Activated CD4-positive, alpha-beta memory T cell treated with anti-CD3 and anti-CD28 coated beads for 36 hours (primary cell): ENCODE data around the gene THAP12. TPM values are rescaled to one million over a fixed set of nuclear protein-coding genes. Genes with fewer than 3 reads are reported as not detected.
"Not testable (repeated sequence)": the region's sequence is repeated elsewhere in the genome, so short reads cannot be mapped to it uniquely, and the experiment has no call there.

Source experiments
- CTCF ChIA-PET: fragments of 350-600 bp; sonication (Branson Sonifier 250); formaldehyde crosslinking; loops from one replicate; lab custom pipeline; 2021; ENCODE audit warnings: antibody characterized with exemption, inconsistent platforms; lab: Charles Lee
- POLR2A ChIA-PET: fragments of 350-600 bp; sonication (Branson Sonifier 250); formaldehyde crosslinking; loops from one replicate; lab custom pipeline; 2021; ENCODE audit warnings: antibody characterized with exemption; lab: Charles Lee
- DNase-seq: peaks from one replicate; pipeline ENCODE4 v3.0.0-alpha.2; 2020
- H3K27ac Mint-ChIP-seq: one replicate; pipeline ENCODE4 v1.8.0; 2021; ENCODE audit warnings: mixed read lengths
- H3K27me3 Mint-ChIP-seq: one replicate; pipeline ENCODE4 v1.8.0; 2021; ENCODE audit warnings: mixed read lengths
- H3K36me3 Mint-ChIP-seq: one replicate; pipeline ENCODE4 v1.8.0; 2021; ENCODE audit warnings: mixed read lengths
- H3K4me1 Mint-ChIP-seq: one replicate; pipeline ENCODE4 v1.8.0; 2021; ENCODE audit warnings: low read depth, mixed read lengths
- H3K4me3 Mint-ChIP-seq: one replicate; pipeline ENCODE4 v1.8.0; 2021; ENCODE audit warnings: mild to moderate bottlenecking, mixed read lengths
- H3K9me3 Mint-ChIP-seq: one replicate; pipeline ENCODE4 v1.8.0; 2021; ENCODE audit warnings: mixed read lengths
- intact Hi-C: fragments of 100-400 bp; cut with micrococcal nuclease; formaldehyde crosslinking; loops from one replicate; pipeline ENCODE4 v1.15.1; 2023
- total RNA-seq, 2 experiments: library from RNA; stranded (reverse); gene quantifications; one replicate each; pipeline ENCODE4 v1.2.3, GENCODE V29; 2021

THAP12 gene
- total RNA-seq, 2 experiments from 2014 or later, result 46.2 to 49.2 TPM

- H3K9me3 Mint-ChIP-seq, intact Hi-C loops, H3K36me3 Mint-ChIP-seq, POLR2A ChIA-PET, H3K4me3 Mint-ChIP-seq: not testable (repeated sequence)
- Mint-ChIP-seq H3K27ac (peak overlapping the region; percentile 16), H3K4me1 (peaks cover 16% of the 10 kb centered on the region), H3K27me3 (peaks cover 29% of the 10 kb centered on the region)
- peak; percentile 26 for DNase-seq
- CTCF ChIA-PET, result interaction anchor here (1.7 to 8.9 kb wide), 2 partner anchors 114 to 171 kb away, joined by 5 to 241 read pairs; partner anchors contain the start of gene WNT11
Observed at GRCh38 chr11:76323375-76323774, 57.6 kb downstream of the THAP12 start.

GRCh38 chr11:76322942-76323341 is 58.0 kb downstream of the THAP12 start:
- peaks cover 16% of the 10 kb centered on the region for H3K4me1 Mint-ChIP-seq
- peak overlapping the region; percentile 61 for H3K27ac Mint-ChIP-seq
- DNase-seq, result no peak
- intact Hi-C loops, result no loop called here
- H3K9me3 Mint-ChIP-seq, result no peaks in the 10 kb centered on the region
- ChIA-PET CTCF (interaction anchor here (1.3 to 8.9 kb wide), 3 partner anchors 114 to 359 kb away, joined by 3 to 241 read pairs (median 5); partner anchors contain the start of gene WNT11), POLR2A (no interaction called here)
- H3K4me3 Mint-ChIP-seq, result no peak overlapping the region
- peaks cover 29% of the 10 kb centered on the region for H3K27me3 Mint-ChIP-seq
- H3K36me3 Mint-ChIP-seq, result no peaks in the 10 kb centered on the region

- peak; percentile 29 for DNase-seq
- CTCF ChIA-PET, result interaction anchor here (0.8 to 8.9 kb wide), 4 partner anchors 52 to 359 kb away, joined by 3 to 241 read pairs (median 4); partner anchors contain the start of gene WNT11
- Mint-ChIP-seq H3K4me1 (peaks cover 16% of the 10 kb centered on the region), H3K36me3 (no peaks in the 10 kb centered on the region), H3K9me3 (no peaks in the 10 kb centered on the region), H3K27me3 (peaks cover 29% of the 10 kb centered on the region), H3K27ac (peak overlapping the region; percentile 61), H3K4me3 (no peak overlapping the region)
- POLR2A ChIA-PET, result no interaction called here
- intact Hi-C loops, result no loop called here
Observed at GRCh38 chr11:76322540-76322939, 58.4 kb downstream of the THAP12 start.

- Mint-ChIP-seq H3K4me3 (no peak overlapping the region), H3K36me3 (no peaks in the 10 kb centered on the region), H3K27me3 (peaks cover 29% of the 10 kb centered on the region), H3K9me3 (no peaks in the 10 kb centered on the region), H3K4me1 (peaks cover 16% of the 10 kb centered on the region), H3K27ac (no peak overlapping the region)
- no peak for DNase-seq
- ChIA-PET CTCF (interaction anchor here (0.8 to 8.9 kb wide), 4 partner anchors 53 to 360 kb away, joined by 3 to 241 read pairs (median 4); partner anchors contain the start of gene WNT11), POLR2A (no interaction called here)
- intact Hi-C loops, result no loop called here
Observed at GRCh38 chr11:76321820-76322524, 59.0 kb downstream of the THAP12 start.

GRCh38 chr11:76321340-76321739 is 59.6 kb downstream of the THAP12 start:
- intact Hi-C loops, result no loop called here
- Mint-ChIP-seq H3K27ac (no peak overlapping the region), H3K36me3 (no peaks in the 10 kb centered on the region), H3K9me3 (no peaks in the 10 kb centered on the region), H3K4me1 (peaks cover 16% of the 10 kb centered on the region), H3K27me3 (peaks cover 29% of the 10 kb centered on the region), H3K4me3 (no peak overlapping the region)
- CTCF ChIA-PET, result interaction anchor here (8.9 kb wide), 1 partner anchor 112 kb away, joined by 241 read pairs; the partner anchor contains the start of gene WNT11
- DNase-seq, result no peak
- POLR2A ChIA-PET, result no interaction called here

GRCh38 chr11:76320929-76321328 is 60.0 kb downstream of the THAP12 start:
- no peaks in the 10 kb centered on the region for H3K36me3 Mint-ChIP-seq
- POLR2A ChIA-PET, result no interaction called here

GRCh38 chr11:76319798-76320197 is 61.1 kb downstream of the THAP12 start:
- H3K27ac Mint-ChIP-seq, H3K9me3 Mint-ChIP-seq, H3K36me3 Mint-ChIP-seq, DNase-seq, POLR2A ChIA-PET, H3K4me3 Mint-ChIP-seq: not testable (repeated sequence)
- CTCF ChIA-PET, result interaction anchor here (1.0 to 8.9 kb wide), 11 partner anchors 10 to 517 kb away, joined by 3 to 241 read pairs (median 6); partner anchors contain the start of gene WNT11
- peaks cover 26% of the 10 kb centered on the region for H3K27me3 Mint-ChIP-seq
- peaks cover 16% of the 10 kb centered on the region for H3K4me1 Mint-ChIP-seq
- intact Hi-C loops, result loop anchor here (2.0 to 10.0 kb wide), 3 partner anchors 423 to 595 kb away; no protein-coding TSS in a partner anchor

More at GRCh38 chr11:76320929-76321328, 60.0 kb downstream of the THAP12 start:
- no peaks in the 10 kb centered on the region for H3K9me3 Mint-ChIP-seq
- CTCF ChIA-PET, result interaction anchor here (8.9 kb wide), 1 partner anchor 112 kb away, joined by 241 read pairs; the partner anchor contains the start of gene WNT11
- H3K4me1 Mint-ChIP-seq, result peaks cover 16% of the 10 kb centered on the region
- no peak for DNase-seq
- H3K4me3 Mint-ChIP-seq, result no peak overlapping the region
- H3K27ac Mint-ChIP-seq, result no peak overlapping the region
- peaks cover 26% of the 10 kb centered on the region for H3K27me3 Mint-ChIP-seq
- intact Hi-C loops, result no loop called here

GRCh38 chr11:76318744-76319384 is 62.1 kb downstream of the THAP12 start:
- intact Hi-C loops, result loop anchor here (1.0 to 10.0 kb wide), 4 partner anchors 110 to 594 kb away; no protein-coding TSS in a partner anchor
- Mint-ChIP-seq H3K27ac (no peak overlapping the region), H3K4me1 (peaks cover 15% of the 10 kb centered on the region), H3K36me3 (no peaks in the 10 kb centered on the region), H3K27me3 (peaks cover 26% of the 10 kb centered on the region), H3K9me3 (no peaks in the 10 kb centered on the region), H3K4me3 (no peak overlapping the region)
- DNase-seq, result peak; percentile 88
- POLR2A ChIA-PET, result interaction anchor here (0.7 kb wide), 1 partner anchor 112 kb away, joined by 5 read pairs; no protein-coding TSS in a partner anchor
- CTCF ChIA-PET, result interaction anchor here (0.7 to 8.9 kb wide), 21 partner anchors 9 to 516 kb away, joined by 3 to 241 read pairs (median 4); partner anchors contain the start of gene WNT11

GRCh38 chr11:76317296-76317695 is 63.6 kb downstream of the THAP12 start:
- intact Hi-C loops, result loop anchor here (10.0 kb wide), 1 partner anchor 592 kb away; no protein-coding TSS in a partner anchor
- H3K9me3 Mint-ChIP-seq, result no peaks in the 10 kb centered on the region
- no peaks in the 10 kb centered on the region for H3K4me1 Mint-ChIP-seq
- POLR2A ChIA-PET, result no interaction called here
- no peak overlapping the region for H3K4me3 Mint-ChIP-seq
- CTCF ChIA-PET, result interaction anchor here (0.7 to 8.9 kb wide), 6 partner anchors 67 to 593 kb away, joined by 3 to 241 read pairs (median 4); partner anchors contain the start of gene WNT11
- no peak overlapping the region for H3K27ac Mint-ChIP-seq
- DNase-seq, result no peak
- no peaks in the 10 kb centered on the region for H3K36me3 Mint-ChIP-seq
- H3K27me3 Mint-ChIP-seq, result peaks cover 21% of the 10 kb centered on the region

- Mint-ChIP-seq H3K27me3 (peaks cover 21% of the 10 kb centered on the region), H3K4me1 (no peaks in the 10 kb centered on the region), H3K36me3 (no peaks in the 10 kb centered on the region), H3K9me3 (no peaks in the 10 kb centered on the region), H3K27ac (no peak overlapping the region), H3K4me3 (no peak overlapping the region)
- DNase-seq, result no peak
- intact Hi-C loops, result loop anchor here (10.0 kb wide), 1 partner anchor 592 kb away; no protein-coding TSS in a partner anchor
- CTCF ChIA-PET, result interaction anchor here (0.9 to 8.9 kb wide), 4 partner anchors 67 to 423 kb away, joined by 3 to 241 read pairs (median 4); partner anchors contain the start of gene WNT11
- POLR2A ChIA-PET, result no interaction called here
Observed at GRCh38 chr11:76316726-76317125, 64.2 kb downstream of the THAP12 start.

GRCh38 chr11:76315182-76315853 is 65.6 kb downstream of the THAP12 start:
- no peaks in the 10 kb centered on the region for H3K36me3 Mint-ChIP-seq
- POLR2A ChIA-PET, result no interaction called here
- no peaks in the 10 kb centered on the region for H3K4me1 Mint-ChIP-seq
- DNase-seq, result no peak
- CTCF ChIA-PET, result interaction anchor here (0.7 to 7.5 kb wide), 3 partner anchors 107 to 145 kb away, joined by 3 to 58 read pairs (median 4); no protein-coding TSS in a partner anchor
- peaks cover 9% of the 10 kb centered on the region for H3K27me3 Mint-ChIP-seq
- H3K4me3 Mint-ChIP-seq, result no peak overlapping the region
- intact Hi-C loops, result loop anchor here (10.0 kb wide), 1 partner anchor 591 kb away; no protein-coding TSS in a partner anchor
- no peaks in the 10 kb centered on the region for H3K9me3 Mint-ChIP-seq
- H3K27ac Mint-ChIP-seq, result no peak overlapping the region
